H1 (cell line): ENCODE data around the gene MOB3B.

Source experiments
- CTCF ChIP-seq, 3 experiments: IDR thresholded peaks; 1 replicate in 2 of 3; 2 replicates in 1 of 3; pipeline versions ENCODE4 v1.5.1 to v1.6.1; 2011; ENCODE audit warnings: low read length in 3 of 3, mild to moderate bottlenecking in 3 of 3, inconsistent platforms in 2 of 3, low read depth in 1 of 3, moderate library complexity in 1 of 3; ENCODE audit not compliant: insufficient read depth in 1 of 3; ENCODE audit errors: control extremely low read depth in 1 of 3
- EZH2 ChIP-seq: fragments of 200-600 bp; sonication (generic); IDR thresholded peaks from 2 replicates; pipeline ENCODE4 v1.7.1; 2012; ENCODE audit warnings: low read depth, mild to moderate bottlenecking, moderate library complexity, low read length, inconsistent platforms; ENCODE audit not compliant: severe bottlenecking
- KDM4A ChIP-seq: IDR thresholded peaks from one replicate; pipeline ENCODE4 v1.7.1; 2012; ENCODE audit warnings: low read depth, mild to moderate bottlenecking, moderate library complexity, low read length, inconsistent platforms; ENCODE audit not compliant: severe bottlenecking
- MAX ChIP-seq: IDR thresholded peaks from 2 replicates; pipeline ENCODE4 v1.6.1; 2012; ENCODE audit warnings: inconsistent platforms
- PHF8 ChIP-seq: fragments of 200-600 bp; sonication (generic); conservative IDR thresholded peaks from 2 replicates; pipeline ENCODE4 v1.7.1; 2012; ENCODE audit warnings: low read depth, mild to moderate bottlenecking, inconsistent platforms, low read length, moderate library complexity
- POLR2A ChIP-seq, 2 experiments: IDR thresholded peaks; 1 replicate in 1 of 2; 2 replicates in 1 of 2; pipeline ENCODE4 v1.6.1; 2011; ENCODE audit warnings: low read depth in 2 of 2, low read length in 2 of 2, mild to moderate bottlenecking in 2 of 2; ENCODE audit errors: control extremely low read depth in 1 of 2
- POLR2AphosphoS5 ChIP-seq: IDR thresholded peaks from 2 replicates; pipeline ENCODE4 v1.6.1; 2011; ENCODE audit warnings: low read depth, low read length
- RXRA ChIP-seq: IDR thresholded peaks from 2 replicates; pipeline ENCODE4 v1.6.1; 2011; ENCODE audit warnings: low read depth, mild to moderate bottlenecking, low read length, moderate library complexity; ENCODE audit not compliant: insufficient read depth
- SIN3A ChIP-seq, 2 experiments: IDR thresholded peaks in 1 of 2; conservative IDR thresholded peaks in 1 of 2; 2 replicates each; pipeline ENCODE4 v1.6.1; 2011 to 2012; ENCODE audit warnings: low read length in 2 of 2, improper control_type of control experiment in 1 of 2, low read depth in 1 of 2, mild to moderate bottlenecking in 1 of 2
- SUZ12 ChIP-seq: fragments of 200-600 bp; sonication (generic); IDR thresholded peaks from 2 replicates; pipeline ENCODE4 v1.6.1; 2012; ENCODE audit warnings: mild to moderate bottlenecking, inconsistent platforms, low read length, moderate library complexity, mixed read lengths
- TAF1 ChIP-seq: IDR thresholded peaks from 2 replicates; pipeline ENCODE4 v1.6.1; 2011; ENCODE audit warnings: mild to moderate bottlenecking, low read depth, low read length
- ZNF274 ChIP-seq: IDR thresholded peaks from 2 replicates; pipeline ENCODE4 v1.7.0; 2012; ENCODE audit warnings: low read length, borderline replicate concordance; ENCODE audit errors: extremely low read depth

GRCh38 chr9:27365707-27366376 is 163.8 kb downstream of the MOB3B start:
- TF ChIP-seq MAX (no peak), TAF1 (no peak), PHF8 (no peak), CTCF (IDR thresholded peaks at IDR 0.05; ENCODE audit: control extremely low read depth in 1 of 3, insufficient read depth in 1 of 3, low read depth in 1 of 3, low read length in 3 of 3) (no peak), KDM4A (no peak), POLR2A (IDR thresholded peaks at IDR 0.05; ENCODE audit: control extremely low read depth in 1 of 2, low read depth in 2 of 2, low read length in 2 of 2) (no peak), SIN3A (conservative IDR thresholded peaks at IDR 0.05 in 1 of 2, IDR thresholded peaks at IDR 0.05 in 1 of 2; ENCODE audit: low read depth in 1 of 2, low read length in 2 of 2) (no peak), EZH2 (no peak), RXRA (no peak), SUZ12 (no peak), ZNF274 (no peak), POLR2AphosphoS5 (no peak)
